Measurements from ENCODE around the gene DNM2.

DNA sequence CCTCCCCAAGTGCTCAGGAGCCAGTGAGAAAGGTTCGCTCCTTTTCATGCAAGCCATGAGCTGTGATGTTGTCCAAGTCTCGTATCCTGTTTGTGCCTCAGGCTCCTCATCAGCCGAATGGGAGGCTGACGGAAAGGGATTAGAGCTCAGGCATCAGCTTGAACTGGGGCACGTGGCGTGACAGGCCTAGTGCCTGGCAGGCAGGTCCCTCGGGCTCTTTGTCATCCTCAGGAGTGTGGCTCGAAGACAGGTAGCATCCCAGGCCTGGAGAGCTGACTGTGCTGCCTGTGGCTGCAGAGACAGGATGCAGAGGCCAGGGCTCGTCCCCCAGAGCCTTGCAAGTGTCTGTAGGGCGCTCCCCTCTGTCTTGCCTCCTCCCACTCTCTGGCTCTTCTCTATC, 38.5 kb downstream of the DNM2 start:
- TF ChIP-seq, protein P1, sequence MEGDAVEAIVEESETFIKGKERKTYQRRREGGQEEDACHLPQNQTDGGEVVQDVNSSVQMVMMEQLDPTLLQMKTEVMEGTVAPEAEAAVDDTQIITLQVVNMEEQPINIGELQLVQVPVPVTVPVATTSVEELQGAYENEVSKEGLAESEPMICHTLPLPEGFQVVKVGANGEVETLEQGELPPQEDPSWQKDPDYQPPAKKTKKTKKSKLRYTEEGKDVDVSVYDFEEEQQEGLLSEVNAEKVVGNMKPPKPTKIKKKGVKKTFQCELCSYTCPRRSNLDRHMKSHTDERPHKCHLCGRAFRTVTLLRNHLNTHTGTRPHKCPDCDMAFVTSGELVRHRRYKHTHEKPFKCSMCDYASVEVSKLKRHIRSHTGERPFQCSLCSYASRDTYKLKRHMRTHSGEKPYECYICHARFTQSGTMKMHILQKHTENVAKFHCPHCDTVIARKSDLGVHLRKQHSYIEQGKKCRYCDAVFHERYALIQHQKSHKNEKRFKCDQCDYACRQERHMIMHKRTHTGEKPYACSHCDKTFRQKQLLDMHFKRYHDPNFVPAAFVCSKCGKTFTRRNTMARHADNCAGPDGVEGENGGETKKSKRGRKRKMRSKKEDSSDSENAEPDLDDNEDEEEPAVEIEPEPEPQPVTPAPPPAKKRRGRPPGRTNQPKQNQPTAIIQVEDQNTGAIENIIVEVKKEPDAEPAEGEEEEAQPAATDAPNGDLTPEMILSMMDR (conservative IDR thresholded peaks at IDR 0.05), result no peak
- no peak for TF ChIP-seq EZH2 (IDR thresholded peaks at IDR 0.05; ENCODE audit: low read depth)

Data from PC-9 (cell line).